H1 (cell line): ENCODE data around the gene LPP. TPM values are rescaled to one million over a fixed set of nuclear protein-coding genes. Genes with fewer than 3 reads are reported as not detected.

Experiments
- CTCF ChIA-PET: fragments of 300-600 bp; sonication (Branson Sonifier 250); formaldehyde crosslinking; loops from one replicate; lab custom pipeline; 2021; ENCODE audit not compliant: partially characterized antibody; lab: Charles Lee
- POLR2A ChIA-PET: fragments of 300-600 bp; sonication (Branson Sonifier 250); formaldehyde crosslinking; loops from one replicate; lab custom pipeline; 2021; ENCODE audit warnings: inconsistent platforms; ENCODE audit not compliant: partially characterized antibody; lab: Charles Lee
- DNase-seq, 2 experiments: peaks; one replicate each; pipeline versions ENCODE4 v3.0.0 to v3.0.0-alpha.2; 2010 to 2022; ENCODE audit warnings: low spot score in 2 of 2, low read depth in 1 of 2, mixed read lengths in 1 of 2
- FAIRE-seq: peaks from 2 replicates; lab custom pipeline; 2011; peaks lifted over from hg19 to GRCh38; lab: Jason Lieb, UNC
- H2AFZ ChIP-seq: 2 replicates; pipeline ENCODE4 v1.8.1; 2012; ENCODE audit warnings: low read length, inconsistent platforms
- H2AK5ac ChIP-seq: 2 replicates; pipeline ENCODE4 v1.6.1; 2013; ENCODE audit warnings: low read depth, low read length
- H2BK120ac ChIP-seq: replicated peaks from 2 replicates; pipeline ENCODE3; 2013; ENCODE audit warnings: low read depth, low read length, inconsistent platforms
- H2BK12ac ChIP-seq: 2 replicates; pipeline ENCODE4 v1.6.1; 2013; ENCODE audit warnings: low read depth, low read length
- H2BK15ac ChIP-seq: 2 replicates; pipeline ENCODE4 v1.6.1; 2013; ENCODE audit warnings: low read length
- H2BK20ac ChIP-seq: 2 replicates; pipeline ENCODE4 v1.6.1; 2013; ENCODE audit warnings: low read length
- H2BK5ac ChIP-seq: 2 replicates; pipeline ENCODE4 v1.6.1; 2013; ENCODE audit warnings: low read depth, low read length
- H3K14ac ChIP-seq: 2 replicates; pipeline ENCODE4 v1.6.1; 2013; ENCODE audit warnings: inconsistent platforms; ENCODE audit not compliant: insufficient read length
- H3K18ac ChIP-seq: 2 replicates; pipeline ENCODE4 v1.6.1; 2013; ENCODE audit warnings: low read length; ENCODE audit errors: extremely low read depth
- H3K23ac ChIP-seq: 2 replicates; pipeline ENCODE4 v1.6.1; 2013; ENCODE audit warnings: inconsistent platforms; ENCODE audit not compliant: insufficient read length
- H3K23me2 ChIP-seq: 2 replicates; pipeline ENCODE4 v1.6.1; 2013; ENCODE audit warnings: low read depth, low read length
- H3K27ac ChIP-seq: 2 replicates; pipeline ENCODE4 v1.6.1; 2011; ENCODE audit warnings: low read depth, low read length, inconsistent platforms
- H3K27me3 ChIP-seq, 4 experiments: replicated peaks in 1 of 4; 1 replicate in 1 of 4; 2 replicates in 3 of 4; pipeline versions ENCODE4 v1.6.1 to v1.8.1; 2011 to 2013; ENCODE audit warnings: low read length in 3 of 4, mild to moderate bottlenecking in 3 of 4, inconsistent platforms in 2 of 4, mixed read lengths in 2 of 4, moderate library complexity in 1 of 4; ENCODE audit not compliant: control insufficient read depth in 3 of 4, insufficient read depth in 3 of 4; ENCODE audit errors: extremely low read depth in 1 of 4
- H3K36me3 ChIP-seq, 4 experiments: 2 replicates each; pipeline versions ENCODE4 v1.6.1 to v1.8.1; 2011 to 2013; ENCODE audit warnings: mild to moderate bottlenecking in 4 of 4, low read length in 3 of 4, moderate library complexity in 2 of 4, control low read depth in 1 of 4, inconsistent platforms in 1 of 4; ENCODE audit not compliant: insufficient read depth in 4 of 4, control insufficient read depth in 2 of 4
- H3K4ac ChIP-seq: replicated peaks from 2 replicates; pipeline ENCODE3; 2013; ENCODE audit warnings: low read length, low read depth, mixed read lengths, inconsistent platforms; ENCODE audit not compliant: insufficient read length
- H3K4me1 ChIP-seq, 4 experiments: replicated peaks in 1 of 4; 1 replicate in 1 of 4; 2 replicates in 3 of 4; pipeline versions ENCODE4 v1.6.1 to v1.8.1; 2011 to 2013; ENCODE audit warnings: low read length in 3 of 4, inconsistent platforms in 2 of 4, mixed read lengths in 1 of 4; ENCODE audit not compliant: insufficient read depth in 4 of 4, control insufficient read depth in 3 of 4
- H3K4me2 ChIP-seq, 2 experiments: 2 replicates each; pipeline versions ENCODE4 v1.6.1 to v1.8.1; 2011 to 2013; ENCODE audit warnings: low read depth in 2 of 2, low read length in 2 of 2, control low read depth in 1 of 2, inconsistent platforms in 1 of 2, mild to moderate bottlenecking in 1 of 2; ENCODE audit not compliant: insufficient read depth in 1 of 2
- H3K4me3 ChIP-seq, 4 experiments: fragments of 200-600, 300-600 bp in 1 of 4; sonication (generic), shearing (Covaris generic), sonication (Bioruptor Twin) in 1 of 4; 2 replicates each; pipeline versions ENCODE4 v1.5.1 to v1.8.1; 2011 to 2016; ENCODE audit warnings: low read length in 4 of 4, low read depth in 3 of 4, control low read depth in 2 of 4, inconsistent platforms in 2 of 4, mild to moderate bottlenecking in 2 of 4, mixed read lengths in 1 of 4, moderate library complexity in 1 of 4; ENCODE audit not compliant: insufficient read depth in 2 of 4; ENCODE audit errors: extremely low read depth in 1 of 4
- H3K56ac ChIP-seq: replicated peaks from 2 replicates; pipeline ENCODE3; 2013; ENCODE audit warnings: low read depth, mild to moderate bottlenecking, mixed read lengths, low read length, inconsistent platforms; ENCODE audit not compliant: insufficient read length
- H3K79me1 ChIP-seq: 2 replicates; pipeline ENCODE4 v1.6.1; 2013; ENCODE audit warnings: low read depth, low read length, control low read depth
- H3K79me2 ChIP-seq, 2 experiments: 2 replicates each; pipeline versions ENCODE4 v1.6.1 to v1.8.1; 2012 to 2013; ENCODE audit warnings: low read length in 2 of 2, mild to moderate bottlenecking in 2 of 2, inconsistent platforms in 1 of 2; ENCODE audit not compliant: insufficient read depth in 2 of 2, control insufficient read depth in 1 of 2
- H3K9ac ChIP-seq, 4 experiments: replicated peaks in 1 of 4; 1 replicate in 1 of 4; 2 replicates in 3 of 4; pipeline versions ENCODE4 v1.6.1 to v1.8.1; 2011 to 2013; ENCODE audit warnings: low read depth in 3 of 4, low read length in 3 of 4, control low read depth in 2 of 4, mild to moderate bottlenecking in 2 of 4, moderate library complexity in 2 of 4, inconsistent platforms in 1 of 4; ENCODE audit errors: extremely low read depth in 1 of 4
- H3K9me3 ChIP-seq, 2 experiments: 2 replicates each; pipeline versions ENCODE4 v1.6.1 to v1.8.1; 2012 to 2013; ENCODE audit warnings: mild to moderate bottlenecking in 2 of 2, moderate library complexity in 2 of 2, control low read depth in 1 of 2, inconsistent platforms in 1 of 2, low read depth in 1 of 2, low read length in 1 of 2, mixed read lengths in 1 of 2; ENCODE audit not compliant: insufficient read depth in 2 of 2
- H4K20me1 ChIP-seq, 2 experiments: replicated peaks in 1 of 2; 2 replicates each; pipeline versions ENCODE3 to v1.8.1; 2011 to 2013; ENCODE audit warnings: inconsistent platforms in 2 of 2, low read length in 2 of 2, mild to moderate bottlenecking in 1 of 2; ENCODE audit not compliant: insufficient read depth in 2 of 2, control insufficient read depth in 1 of 2
- H4K5ac ChIP-seq: 2 replicates; pipeline ENCODE4 v1.6.1; 2013; ENCODE audit warnings: low read length, low read depth, mixed read lengths, inconsistent platforms; ENCODE audit not compliant: insufficient read length
- H4K8ac ChIP-seq: 2 replicates; pipeline ENCODE4 v1.8.0; 2013; ENCODE audit warnings: mild to moderate bottlenecking, moderate library complexity, low read length, inconsistent platforms; ENCODE audit not compliant: insufficient read depth; ENCODE audit errors: extremely low read depth
- H4K91ac ChIP-seq: replicated peaks from 2 replicates; pipeline ENCODE3; 2013; ENCODE audit warnings: low read length, mixed read lengths, inconsistent platforms; ENCODE audit not compliant: insufficient read length
- CEBPB ChIP-seq: IDR thresholded peaks from 2 replicates; pipeline ENCODE4 v1.6.1; 2012; ENCODE audit warnings: low read depth, low read length
- CTBP2 ChIP-seq: IDR thresholded peaks from 2 replicates; pipeline ENCODE4 v1.7.0; 2011; ENCODE audit warnings: borderline replicate concordance, mild to moderate bottlenecking, moderate library complexity, mixed read lengths, low read length; ENCODE audit not compliant: insufficient read depth, insufficient read length
- whole genome bisulfite sequencing, 2 experiments: shearing (Covaris generic) in 1 of 2; methylation state at CpG; one replicate each; pipeline versions ENCODE4 v1.1.6 to v1.1.7; 2013 to 2015; ENCODE audit warnings: low lambda C conversion rate in 2 of 2, mixed read lengths in 2 of 2, inconsistent platforms in 1 of 2, low coverage in 1 of 2, missing lambda C conversion rate in 1 of 2; ENCODE audit not compliant: insufficient replicate concordance in 2 of 2, insufficient coverage in 1 of 2, insufficient read length in 1 of 2; ENCODE audit errors: extremely low coverage in 1 of 2, missing lambda C conversion rate in 1 of 2; 5-methylcytosine and 5-hydroxymethylcytosine counted together
- polyA plus RNA-seq, 7 experiments: library from polyadenylated mRNA; depleted of rRNA in 3 of 7; stranded (reverse) in 5 of 7; unstranded in 2 of 7; fragments of >200 nt in 5 of 7; fragments of 200-250 nt in 2 of 7; gene quantifications; 1 replicate in 5 of 7; 2 replicates in 1 of 7; 4 replicates in 1 of 7; pipeline versions ENCODE4 v1.2.1 to v1.2.3, GENCODE V29; 2011 to 2013; ENCODE audit warnings: missing spikeins in 2 of 7, mixed read lengths in 2 of 7
- total RNA-seq: library from RNA; stranded (reverse); fragmentation: NEBNext Ultra II Directional; extraction: Animal tissue kit (Norgen Biotek cat#: 25700); gene quantifications from 2 replicates; pipeline ENCODE4 v1.2.1, GENCODE V29; 2021

LPP gene
- total and polyA plus RNA-seq, 2 of the 8 experiments (the other 6 are each of a cell fraction or from before 2014, with no cell fraction given) = 10.0 to 53.3 TPM

DNA sequence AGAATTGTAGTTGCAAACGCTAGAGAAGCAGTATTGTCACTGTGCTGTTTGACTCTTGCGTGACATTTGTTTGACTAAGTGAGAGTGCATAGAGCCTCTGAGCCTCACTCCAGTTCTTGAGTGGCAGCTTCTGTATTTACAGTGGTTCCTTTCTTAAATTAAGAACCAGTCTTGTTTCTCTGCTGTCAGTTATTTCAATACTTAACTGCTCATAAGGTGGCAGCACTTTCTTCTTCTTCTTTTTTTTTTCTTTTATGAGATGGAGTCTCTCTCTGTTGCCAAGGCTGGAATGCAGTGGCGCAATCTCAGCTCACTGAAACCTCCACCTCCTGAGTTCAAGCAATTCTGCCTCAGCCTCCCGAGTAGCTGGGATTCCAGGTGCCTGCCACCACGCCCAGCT is 372.1 kb downstream of the LPP start:
- TF ChIP-seq CEBPB = 0 out of 2 replicates have a peak, but pooled peaks have one; percentile 11
- no peak for TF ChIP-seq CTBP2
- H3K27ac ChIP-seq = no peak overlapping the region
- no peaks in the 10 kb centered on the region for H3K79me2 ChIP-seq
- H2BK120ac ChIP-seq = no peak overlapping the region
- no peak overlapping the region for H2AFZ ChIP-seq
- H3K4me3 ChIP-seq = no peak overlapping the region
- ChIA-PET POLR2A (no interaction called here), CTCF (interaction anchor here (0.6 kb wide), 1 partner anchor 139 kb away, joined by 3 read pairs; no protein-coding TSS in a partner anchor)
- no peak overlapping the region for H3K4me2 ChIP-seq
- DNase-seq (no peak), FAIRE-seq (no peak)
- H3K56ac ChIP-seq = no peak overlapping the region
- H3K14ac ChIP-seq = no peak overlapping the region
- no peak overlapping the region for H4K91ac ChIP-seq
- no peak overlapping the region for H2BK12ac ChIP-seq
- no peaks in the 10 kb centered on the region for H3K27me3 ChIP-seq
- H2BK15ac ChIP-seq = no peak overlapping the region
- H3K18ac ChIP-seq = no peak overlapping the region
- H2BK5ac ChIP-seq = no peak overlapping the region
- no peak overlapping the region for H2BK20ac ChIP-seq
- WGBS, 2 experiments = 92% methylated on average over 5 of the region's 5 CpGs; no CpG with 5 or more reads in 1 of the 2 experiments
- no peaks in the 10 kb centered on the region for H3K79me1 ChIP-seq
- H3K4ac ChIP-seq = no peak overlapping the region
- H4K20me1 ChIP-seq = no peaks in the 10 kb centered on the region
- H3K23me2 ChIP-seq = no peaks in the 10 kb centered on the region
- H3K23ac ChIP-seq = no peak overlapping the region
- no peaks in the 10 kb centered on the region for H3K9me3 ChIP-seq
- no peak overlapping the region for H2AK5ac ChIP-seq
- H4K5ac ChIP-seq = no peak overlapping the region
- H3K36me3 ChIP-seq = no peaks in the 10 kb centered on the region
- H3K9ac ChIP-seq = no peak overlapping the region
- no peaks in the 10 kb centered on the region for H3K4me1 ChIP-seq
- H4K8ac ChIP-seq = no peak overlapping the region
